Osteoblast (primary cell): Measurements from ENCODE around the gene CPNE7. TPM values are rescaled to one million over a fixed set of nuclear protein-coding genes. Genes with fewer than 3 reads are reported as not detected.

Source experiments
- DNase-seq: peaks from one replicate; pipeline ENCODE4 v3.0.0; 2011; ENCODE audit warnings: low spot score, mixed read lengths; ENCODE audit not compliant: insufficient read length; ENCODE audit errors: missing footprints
- H2AFZ ChIP-seq: 2 replicates; pipeline ENCODE4 v1.6.0; 2011; ENCODE audit warnings: mild to moderate bottlenecking, low read length
- H3K27ac ChIP-seq: 2 replicates; pipeline ENCODE4 v1.5.1; 2011; ENCODE audit warnings: mild to moderate bottlenecking, low read depth, low read length, moderate library complexity
- H3K27me3 ChIP-seq: 2 replicates; pipeline ENCODE4 v1.6.0; 2012; ENCODE audit warnings: mild to moderate bottlenecking, control low read depth, inconsistent platforms, low read length, moderate library complexity; ENCODE audit not compliant: insufficient read depth
- H3K36me3 ChIP-seq: 2 replicates; pipeline ENCODE4 v1.5.1; 2011; ENCODE audit warnings: mild to moderate bottlenecking, low read length, control low read depth, moderate library complexity; ENCODE audit not compliant: insufficient read depth
- H3K4me1 ChIP-seq: 2 replicates; pipeline ENCODE4 v1.5.1; 2011; ENCODE audit warnings: mild to moderate bottlenecking, low read length, control low read depth, moderate library complexity; ENCODE audit not compliant: insufficient read depth
- H3K4me2 ChIP-seq: 2 replicates; pipeline ENCODE4 v1.6.0; 2011; ENCODE audit warnings: mild to moderate bottlenecking, low read length; ENCODE audit not compliant: insufficient read depth
- H3K4me3 ChIP-seq: fragments of 200-600 bp; sonication (generic); 3 replicates; pipeline ENCODE4 v1.5.1; 2012; ENCODE audit warnings: mild to moderate bottlenecking, low read length, inconsistent platforms; ENCODE audit not compliant: insufficient read depth
- H3K79me2 ChIP-seq: 2 replicates; pipeline ENCODE4 v1.6.0; 2012; ENCODE audit warnings: mild to moderate bottlenecking, low read length, control low read depth, inconsistent platforms; ENCODE audit not compliant: insufficient read depth
- H3K9me3 ChIP-seq: 2 replicates; pipeline ENCODE4 v1.5.1; 2011; ENCODE audit warnings: low read depth, low read length, control low read depth
- H4K20me1 ChIP-seq: 2 replicates; pipeline ENCODE4 v1.6.0; 2012; ENCODE audit warnings: mild to moderate bottlenecking, low read length, control low read depth; ENCODE audit not compliant: insufficient read depth
- CTCF ChIP-seq: IDR thresholded peaks from 2 replicates; pipeline ENCODE4 v1.5.1; 2011; ENCODE audit warnings: mild to moderate bottlenecking, low read depth, low read length, moderate library complexity; ENCODE audit errors: extremely low read depth
- total RNA-seq: library from RNA; depleted of rRNA; stranded (reverse); fragments of >200 nt; gene quantifications from 2 replicates; pipeline ENCODE4 v1.2.3, GENCODE V29; 2012

CPNE7 gene
- total RNA-seq, 1 donor = 7.2 TPM

GRCh38 chr16:89546781-89547180 lies 28.8 kb upstream of the CPNE7 start:
- Histone ChIP-seq H3K79me2 (peaks cover 6% of the 10 kb centered on the region), H3K4me3 (no peak overlapping the region), H3K9me3 (no peaks in the 10 kb centered on the region), H3K4me2 (no peak overlapping the region), H3K36me3 (peaks cover 68% of the 10 kb centered on the region), H2AFZ (no peak overlapping the region), H4K20me1 (no peaks in the 10 kb centered on the region), H3K27ac (no peak overlapping the region), H3K4me1 (no peaks in the 10 kb centered on the region), H3K27me3 (no peaks in the 10 kb centered on the region)
- no peak for TF ChIP-seq CTCF
- DNase-seq = no peak

- no peaks in the 10 kb centered on the region for H3K27me3 ChIP-seq
- no peak overlapping the region for H3K4me2 ChIP-seq
- DNase-seq = no peak
- no peak overlapping the region for H3K27ac ChIP-seq
- no peak overlapping the region for H2AFZ ChIP-seq
- H3K4me1 ChIP-seq = no peaks in the 10 kb centered on the region
- H4K20me1 ChIP-seq = no peaks in the 10 kb centered on the region
- no peak for TF ChIP-seq CTCF
- no peak overlapping the region for H3K4me3 ChIP-seq
- no peaks in the 10 kb centered on the region for H3K9me3 ChIP-seq
- H3K79me2 ChIP-seq = peaks cover 5% of the 10 kb centered on the region
- H3K36me3 ChIP-seq = peaks cover 72% of the 10 kb centered on the region
Measured at GRCh38 chr16:89547291-89547690, 28.3 kb upstream of the CPNE7 start.

- Histone ChIP-seq H3K9me3 (no peaks in the 10 kb centered on the region), H3K36me3 (peaks cover 75% of the 10 kb centered on the region), H3K4me2 (no peak overlapping the region), H3K4me3 (no peak overlapping the region), H3K27ac (no peak overlapping the region), H4K20me1 (no peaks in the 10 kb centered on the region), H3K27me3 (no peaks in the 10 kb centered on the region), H2AFZ (no peak overlapping the region), H3K4me1 (no peaks in the 10 kb centered on the region), H3K79me2 (peaks cover 4% of the 10 kb centered on the region)
- TF ChIP-seq CTCF = no peak
- no peak for DNase-seq
Measured at GRCh38 chr16:89547860-89548259, 27.7 kb upstream of the CPNE7 start.

GRCh38 chr16:89548344-89549006 lies 27.1 kb upstream of the CPNE7 start:
- Histone ChIP-seq H3K9me3 (no peaks in the 10 kb centered on the region), H3K27ac (no peak overlapping the region), H3K4me1 (no peaks in the 10 kb centered on the region), H3K36me3 (peaks cover 79% of the 10 kb centered on the region), H3K27me3 (no peaks in the 10 kb centered on the region), H2AFZ (no peak overlapping the region), H3K4me3 (no peak overlapping the region), H4K20me1 (no peaks in the 10 kb centered on the region), H3K4me2 (no peak overlapping the region), H3K79me2 (peaks cover 4% of the 10 kb centered on the region)
- TF ChIP-seq CTCF = no peak
- no peak for DNase-seq
